Measurements from ENCODE around the gene CSTPP1. TPM values are rescaled to one million over a fixed set of nuclear protein-coding genes. Genes with fewer than 3 reads are reported as not detected.

The CSTPP1 gene
- polyA plus RNA-seq, 4 donors: 15.1 to 32.9 (median 20.5) TPM

GRCh38 chr11:47176328-47177228 lies 240.0 kb downstream of the CSTPP1 start, which contains the start of gene ARFGAP2:
Gene ARFGAP2 (minus strand): TSS chr11:47176879. CDS start chr11:47176853, 26 bp downstream.
- peak within 1 kb of the TSS; percentile 66 to 99 (median 83) for H3K4me3 ChIP-seq (ENCODE audit: low read depth in 1 of 3, low read length in 3 of 3)
- no peaks in the 10 kb centered on the region for H3K9me3 ChIP-seq (ENCODE audit: control insufficient read depth in 2 of 2, insufficient read depth in 1 of 2, low read depth in 1 of 2, low read length in 1 of 2)
- H3K36me3 ChIP-seq (ENCODE audit: control insufficient read depth in 3 of 3, insufficient read depth in 2 of 3, low read depth in 1 of 3, low read length in 3 of 3): peaks cover 6 to 78% (median 10%) of the 10 kb centered on the region in 3 donors
- FAIRE-seq (no peak), DNase-seq (peak; percentile 97 to 99)
- peaks cover 2 to 26% (median 6%) of the 10 kb centered on the region in 3 donors for H3K4me1 ChIP-seq (ENCODE audit: control insufficient read depth in 3 of 3, insufficient read depth in 2 of 3, low read depth in 1 of 3, low read length in 2 of 3)
- peak within 1 kb of the TSS; percentile 84 to 98 (median 91) for H3K27ac ChIP-seq (ENCODE audit: low read depth in 1 of 3, low read length in 2 of 3)
- H3K27me3 ChIP-seq (ENCODE audit: control insufficient read depth in 3 of 3, insufficient read depth in 3 of 3, low read length in 3 of 3): no peaks in the 10 kb centered on the region
- 0 to 1% (median 1%) methylated on average over 64 to 89 of the region's 89 CpGs for WGBS, 3 donors

- DNase-seq: peak in 1 of 2 donors; percentile 81
- H3K4me1 ChIP-seq (ENCODE audit: control insufficient read depth in 3 of 3, insufficient read depth in 2 of 3, low read depth in 1 of 3, low read length in 2 of 3): peaks cover 2 to 26% (median 6%) of the 10 kb centered on the region in 3 donors
- peak overlapping the region; percentile 84 to 98 (median 91) for H3K27ac ChIP-seq (ENCODE audit: low read depth in 1 of 3, low read length in 2 of 3)
- H3K4me3 ChIP-seq (ENCODE audit: low read depth in 1 of 3, low read length in 3 of 3): peak overlapping the region; percentile 52 to 71 (median 60)
- peaks cover 5 to 76% (median 6%) of the 10 kb centered on the region in 3 donors for H3K36me3 ChIP-seq (ENCODE audit: control insufficient read depth in 3 of 3, insufficient read depth in 2 of 3, low read depth in 1 of 3, low read length in 3 of 3)
- no peaks in the 10 kb centered on the region for H3K27me3 ChIP-seq (ENCODE audit: control insufficient read depth in 3 of 3, insufficient read depth in 3 of 3, low read length in 3 of 3)
- no peaks in the 10 kb centered on the region for H3K9me3 ChIP-seq (ENCODE audit: control insufficient read depth in 2 of 2, insufficient read depth in 1 of 2, low read depth in 1 of 2, low read length in 1 of 2)
- FAIRE-seq: no peak
- WGBS, 3 donors: 2 to 3% (median 2%) methylated on average over 21 of the region's 21 CpGs
Observed at GRCh38 chr11:47177229-47177845, 240.8 kb downstream of the CSTPP1 start.

GRCh38 chr11:47177846-47178245 lies 241.3 kb downstream of the CSTPP1 start:
- Histone ChIP-seq H3K9me3 (ENCODE audit: control insufficient read depth in 2 of 2, insufficient read depth in 1 of 2, low read depth in 1 of 2, low read length in 1 of 2) (no peaks in the 10 kb centered on the region), H3K27ac (ENCODE audit: low read depth in 1 of 3, low read length in 2 of 3) (peak overlapping the region; percentile 84 to 98 (median 91)), H3K27me3 (ENCODE audit: control insufficient read depth in 3 of 3, insufficient read depth in 3 of 3, low read length in 3 of 3) (no peaks in the 10 kb centered on the region), H3K4me3 (ENCODE audit: low read depth in 1 of 3, low read length in 3 of 3) (no peak overlapping the region), H3K4me1 (ENCODE audit: control insufficient read depth in 3 of 3, insufficient read depth in 2 of 3, low read depth in 1 of 3, low read length in 2 of 3) (peaks cover 2 to 26% (median 6%) of the 10 kb centered on the region in 3 donors), H3K36me3 (ENCODE audit: control insufficient read depth in 3 of 3, insufficient read depth in 2 of 3, low read depth in 1 of 3, low read length in 3 of 3) (peaks cover 4 to 76% (median 6%) of the 10 kb centered on the region in 3 donors)
- FAIRE-seq (no peak), DNase-seq (no peak)
- WGBS, 3 donors: 59 to 71% (median 66%) methylated on average over 6 of the region's 6 CpGs

GRCh38 chr11:47178316-47178715 lies 241.8 kb downstream of the CSTPP1 start:
- no peak overlapping the region for H3K4me3 ChIP-seq (ENCODE audit: low read depth in 1 of 3, low read length in 3 of 3)
- H3K4me1 ChIP-seq (ENCODE audit: control insufficient read depth in 3 of 3, insufficient read depth in 2 of 3, low read depth in 1 of 3, low read length in 2 of 3): peaks cover 2 to 30% (median 6%) of the 10 kb centered on the region in 3 donors
- no peaks in the 10 kb centered on the region for H3K9me3 ChIP-seq (ENCODE audit: control insufficient read depth in 2 of 2, insufficient read depth in 1 of 2, low read depth in 1 of 2, low read length in 1 of 2)
- peaks cover 2 to 76% (median 4%) of the 10 kb centered on the region in 3 donors for H3K36me3 ChIP-seq (ENCODE audit: control insufficient read depth in 3 of 3, insufficient read depth in 2 of 3, low read depth in 1 of 3, low read length in 3 of 3)
- H3K27ac ChIP-seq (ENCODE audit: low read depth in 1 of 3, low read length in 2 of 3): peak overlapping the region in 2 of 3 donors; percentile 84 to 98
- WGBS, 3 donors: 72 to 87% (median 81%) methylated on average over 11 of the region's 11 CpGs
- FAIRE-seq: no peak
- peak in 1 of 2 donors; percentile 54 for DNase-seq
- no peaks in the 10 kb centered on the region for H3K27me3 ChIP-seq (ENCODE audit: control insufficient read depth in 3 of 3, insufficient read depth in 3 of 3, low read length in 3 of 3)

- H3K4me3 ChIP-seq (ENCODE audit: low read depth in 1 of 3, low read length in 3 of 3): no peak overlapping the region
- H3K27ac ChIP-seq (ENCODE audit: low read depth in 1 of 3, low read length in 2 of 3): peak overlapping the region in 1 of 3 donors; percentile 84
- FAIRE-seq (no peak), DNase-seq (no peak)
- H3K36me3 ChIP-seq (ENCODE audit: control insufficient read depth in 3 of 3, insufficient read depth in 2 of 3, low read depth in 1 of 3, low read length in 3 of 3): peaks cover 0 to 77% (median 2%) of the 10 kb centered on the region in 3 donors
- H3K27me3 ChIP-seq (ENCODE audit: control insufficient read depth in 3 of 3, insufficient read depth in 3 of 3, low read length in 3 of 3): no peaks in the 10 kb centered on the region
- no peaks in the 10 kb centered on the region for H3K9me3 ChIP-seq (ENCODE audit: control insufficient read depth in 2 of 2, insufficient read depth in 1 of 2, low read depth in 1 of 2, low read length in 1 of 2)
- 93 to 94% (median 94%) methylated on average over 23 of the region's 23 CpGs for WGBS, 3 donors
- peaks cover 2 to 35% (median 6%) of the 10 kb centered on the region in 3 donors for H3K4me1 ChIP-seq (ENCODE audit: control insufficient read depth in 3 of 3, insufficient read depth in 2 of 3, low read depth in 1 of 3, low read length in 2 of 3)
Observed at GRCh38 chr11:47178737-47179654, 242.4 kb downstream of the CSTPP1 start.

GRCh38 chr11:47179655-47179991 lies 243.1 kb downstream of the CSTPP1 start:
- 93 to 100% (median 94%) methylated on average over 1 of the region's 1 CpG for WGBS, 3 donors
- H3K9me3 ChIP-seq (ENCODE audit: control insufficient read depth in 2 of 2, insufficient read depth in 1 of 2, low read depth in 1 of 2, low read length in 1 of 2): no peaks in the 10 kb centered on the region
- H3K27ac ChIP-seq (ENCODE audit: low read depth in 1 of 3, low read length in 2 of 3): no peak overlapping the region
- peaks cover 0 to 80% (median 0%) of the 10 kb centered on the region in 3 donors for H3K36me3 ChIP-seq (ENCODE audit: control insufficient read depth in 3 of 3, insufficient read depth in 2 of 3, low read depth in 1 of 3, low read length in 3 of 3)
- DNase-seq (peak; percentile 52 to 53), FAIRE-seq (no peak)
- no peaks in the 10 kb centered on the region for H3K27me3 ChIP-seq (ENCODE audit: control insufficient read depth in 3 of 3, insufficient read depth in 3 of 3, low read length in 3 of 3)
- peaks cover 2 to 41% (median 6%) of the 10 kb centered on the region in 3 donors for H3K4me1 ChIP-seq (ENCODE audit: control insufficient read depth in 3 of 3, insufficient read depth in 2 of 3, low read depth in 1 of 3, low read length in 2 of 3)
- H3K4me3 ChIP-seq (ENCODE audit: low read depth in 1 of 3, low read length in 3 of 3): no peak overlapping the region

- Histone ChIP-seq H3K36me3 (ENCODE audit: control insufficient read depth in 3 of 3, insufficient read depth in 2 of 3, low read depth in 1 of 3, low read length in 3 of 3) (peaks cover 0 to 75% (median 0%) of the 10 kb centered on the region in 3 donors), H3K9me3 (ENCODE audit: control insufficient read depth in 2 of 2, insufficient read depth in 1 of 2, low read depth in 1 of 2, low read length in 1 of 2) (no peaks in the 10 kb centered on the region), H3K4me3 (ENCODE audit: low read depth in 1 of 3, low read length in 3 of 3) (no peak overlapping the region), H3K27me3 (ENCODE audit: control insufficient read depth in 3 of 3, insufficient read depth in 3 of 3, low read length in 3 of 3) (peaks cover 0 to 4% (median 0%) of the 10 kb centered on the region in 3 donors), H3K27ac (ENCODE audit: low read depth in 1 of 3, low read length in 2 of 3) (no peak overlapping the region), H3K4me1 (ENCODE audit: control insufficient read depth in 3 of 3, insufficient read depth in 2 of 3, low read depth in 1 of 3, low read length in 2 of 3) (peaks cover 2 to 43% (median 6%) of the 10 kb centered on the region in 3 donors)
- WGBS, 3 donors: 93 to 95% (median 94%) methylated on average over 35 of the region's 35 CpGs
- DNase-seq: no peak
- FAIRE-seq: no peak
Observed at GRCh38 chr11:47180006-47180787, 243.6 kb downstream of the CSTPP1 start.

All from small intestine (tissue), 7 donors.